HG03565 (cell line): ENCODE data around the gene NBPF6.
"Not testable (repeated sequence)": the region's sequence is repeated elsewhere in the genome, so short reads cannot be mapped to it uniquely, and the experiment has no call there.

ENCODE experiments used
- ATAC-seq: cut with Tn5 transposase; IDR thresholded peaks from one replicate; pipeline ENCODE4 v1.9.1; 2021; ENCODE audit warnings: mild to moderate bottlenecking, moderate library complexity; ENCODE audit not compliant: unreplicated experiment

The NBPF6 gene, protein sequence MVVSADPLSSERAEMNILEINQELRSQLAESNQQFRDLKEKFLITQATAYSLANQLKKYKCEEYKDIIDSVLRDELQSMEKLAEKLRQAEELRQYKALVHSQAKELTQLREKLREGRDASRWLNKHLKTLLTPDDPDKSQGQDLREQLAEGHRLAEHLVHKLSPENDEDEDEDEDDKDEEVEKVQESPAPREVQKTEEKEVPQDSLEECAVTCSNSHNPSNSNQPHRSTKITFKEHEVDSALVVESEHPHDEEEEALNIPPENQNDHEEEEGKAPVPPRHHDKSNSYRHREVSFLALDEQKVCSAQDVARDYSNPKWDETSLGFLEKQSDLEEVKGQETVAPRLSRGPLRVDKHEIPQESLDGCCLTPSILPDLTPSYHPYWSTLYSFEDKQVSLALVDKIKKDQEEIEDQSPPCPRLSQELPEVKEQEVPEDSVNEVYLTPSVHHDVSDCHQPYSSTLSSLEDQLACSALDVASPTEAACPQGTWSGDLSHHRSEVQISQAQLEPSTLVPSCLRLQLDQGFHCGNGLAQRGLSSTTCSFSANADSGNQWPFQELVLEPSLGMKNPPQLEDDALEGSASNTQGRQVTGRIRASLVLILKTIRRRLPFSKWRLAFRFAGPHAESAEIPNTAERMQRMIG

DNA sequence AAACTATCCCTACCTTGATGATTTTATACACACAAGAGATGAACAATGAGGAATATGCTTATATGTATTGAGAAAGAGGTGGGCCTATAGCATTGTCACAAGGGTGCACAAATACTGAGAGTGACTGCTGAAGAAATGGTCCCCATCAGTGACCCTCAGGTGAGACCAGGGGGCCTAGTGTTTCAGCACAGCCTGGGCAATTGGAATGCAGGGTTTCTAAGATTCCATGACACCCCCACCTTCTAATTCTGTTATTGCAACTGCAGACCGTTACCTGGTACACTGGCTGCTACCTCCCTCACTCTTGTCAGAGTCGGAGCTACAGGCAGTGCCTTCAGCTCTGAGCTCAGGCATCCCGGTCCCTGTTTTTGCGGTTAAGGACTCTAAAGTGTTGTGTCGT, at the start of gene NBPF6:
Gene NBPF6, plus strand, starts transcription at position 301 of the 400 bp plus-strand sequence. CDS start 259 bp downstream, outside the sequence.
- not testable (repeated sequence) for ATAC-seq

DNA sequence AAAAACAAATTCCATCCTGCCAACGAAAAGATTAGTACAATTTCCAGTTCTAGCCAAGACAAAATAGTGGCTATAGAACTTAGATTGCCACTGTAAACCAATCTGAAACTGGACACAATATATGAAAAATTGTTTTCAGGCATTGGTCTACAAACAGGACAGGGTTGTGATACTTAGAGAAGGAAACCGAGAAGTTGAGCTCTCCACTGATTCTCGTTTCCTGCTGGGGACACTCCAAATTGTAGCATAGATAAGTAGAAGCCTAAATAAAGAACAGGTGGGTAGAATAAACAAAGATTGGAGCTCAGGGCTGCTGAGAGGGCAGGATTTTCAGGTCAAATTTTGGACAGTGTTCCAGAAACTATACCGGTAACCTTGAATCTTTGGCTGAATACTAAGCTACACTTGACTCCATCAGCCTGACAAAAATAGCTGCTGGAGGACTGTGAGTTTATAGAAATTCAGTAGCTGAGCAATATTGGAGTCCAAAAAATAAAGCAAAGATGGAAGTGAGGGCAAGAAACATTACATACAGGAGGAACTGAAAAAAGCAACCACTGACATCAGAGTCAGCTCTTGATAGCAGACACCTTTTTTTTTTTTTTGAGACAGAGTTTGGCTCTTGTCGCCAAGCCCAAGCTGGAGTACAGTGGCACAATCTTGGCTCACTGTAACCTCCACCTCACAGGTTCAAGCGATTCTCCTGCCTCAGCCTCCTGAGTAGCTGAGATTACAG, 38.9 kb upstream of the NBPF6 start:
- ATAC-seq: not testable (repeated sequence)

DNA sequence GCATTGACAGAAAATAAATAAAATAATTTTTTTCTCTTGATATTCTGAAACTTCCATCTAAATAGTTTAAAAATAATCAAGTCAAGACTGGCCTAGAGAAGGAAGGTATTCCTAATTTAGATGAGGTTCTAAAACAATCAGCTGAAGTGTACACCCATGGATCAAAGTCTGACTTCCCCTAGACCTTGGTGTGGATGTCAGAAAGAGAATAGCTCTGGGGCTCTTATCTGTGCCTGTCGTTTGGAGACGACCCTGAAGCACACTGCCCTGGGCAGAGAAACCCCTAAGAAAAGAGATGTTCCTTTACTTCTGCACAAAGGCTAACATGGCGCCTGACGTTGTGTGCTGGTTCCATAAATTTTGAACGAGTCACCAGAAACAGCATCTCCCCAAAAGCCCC, 30.0 kb upstream of the NBPF6 start:
- not testable (repeated sequence) for ATAC-seq

DNA sequence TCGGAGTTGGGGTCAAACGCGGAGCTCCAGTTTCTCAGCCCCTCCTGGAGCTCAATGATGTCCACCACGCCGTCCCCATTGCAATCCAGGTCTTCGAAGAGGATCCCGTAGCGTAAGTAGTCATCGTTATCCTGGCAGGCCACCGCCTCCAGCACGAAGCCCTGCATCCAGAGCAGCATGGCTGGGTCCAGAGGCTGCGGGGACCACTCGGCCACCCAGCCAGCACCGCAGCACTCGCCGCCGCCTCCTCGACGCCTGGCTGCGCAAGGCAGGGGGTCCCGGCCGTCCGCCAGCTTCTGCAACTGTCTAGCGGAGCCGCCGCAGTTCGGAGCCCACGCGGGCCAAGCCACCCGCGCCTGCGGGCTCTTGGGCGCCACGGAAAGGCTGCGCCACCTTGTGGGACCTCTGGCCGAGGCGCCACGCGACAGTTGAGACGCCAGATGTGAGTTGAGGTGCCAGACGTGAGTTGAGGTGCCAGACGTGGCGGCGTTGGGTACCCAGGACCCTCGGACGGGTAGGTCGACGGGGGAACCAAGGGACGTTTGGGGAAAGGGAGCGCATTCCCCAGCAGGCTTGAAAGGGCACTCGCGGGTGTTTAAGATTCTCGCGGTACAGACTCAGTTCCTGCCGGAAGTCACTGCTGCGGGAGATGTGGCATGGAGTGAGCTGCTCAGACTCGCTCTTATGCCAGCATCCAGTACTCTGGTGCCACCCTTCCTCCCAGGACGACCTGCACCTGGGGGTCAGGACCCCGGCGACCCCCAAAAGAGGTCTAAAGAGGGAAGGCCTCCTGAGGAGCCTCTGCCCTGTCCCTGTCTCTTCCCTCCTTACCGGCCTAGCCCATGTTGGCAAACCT, 28.9 kb upstream of the NBPF6 start:
- not testable (repeated sequence) for ATAC-seq

DNA sequence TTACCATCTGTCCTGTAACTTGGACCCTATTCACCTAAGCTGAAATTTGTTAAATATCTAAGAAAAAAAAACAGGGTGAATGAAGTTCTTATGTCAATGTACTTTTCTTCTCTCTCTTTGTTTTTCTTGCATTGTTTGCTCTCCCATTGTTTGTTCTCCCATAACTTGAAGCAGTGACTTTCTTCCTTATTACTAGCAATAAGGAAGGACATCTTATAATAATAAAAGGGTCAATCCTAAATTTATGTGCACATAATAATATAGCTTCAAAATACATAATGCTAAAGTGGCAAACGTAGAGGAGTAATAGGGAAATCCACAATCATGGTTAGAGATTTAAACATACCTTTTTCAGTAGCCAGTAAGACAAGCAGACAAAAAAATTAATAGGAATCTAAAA, 23.3 kb upstream of the NBPF6 start:
- not testable (repeated sequence) for ATAC-seq

DNA sequence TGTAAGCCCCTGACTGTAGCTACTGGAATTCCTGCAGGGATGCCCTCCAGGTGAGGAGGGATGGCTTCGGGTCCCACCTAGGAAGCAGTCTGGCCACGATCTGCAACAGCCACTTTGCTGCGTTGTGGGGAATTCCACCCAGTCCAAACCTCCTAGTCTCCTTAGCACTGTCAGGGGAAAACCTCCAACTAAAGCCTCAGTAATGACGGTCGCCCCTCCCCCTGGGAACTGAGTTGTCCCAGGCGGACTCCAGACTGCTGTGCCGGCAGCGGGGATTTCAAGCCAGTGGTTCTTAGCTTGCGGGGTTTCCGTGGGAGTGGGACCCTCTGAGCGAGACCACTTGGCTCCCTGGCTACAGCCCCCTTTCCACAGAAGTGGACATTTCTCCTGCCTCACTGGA, 18.1 kb upstream of the NBPF6 start:
- not testable (repeated sequence) for ATAC-seq

DNA sequence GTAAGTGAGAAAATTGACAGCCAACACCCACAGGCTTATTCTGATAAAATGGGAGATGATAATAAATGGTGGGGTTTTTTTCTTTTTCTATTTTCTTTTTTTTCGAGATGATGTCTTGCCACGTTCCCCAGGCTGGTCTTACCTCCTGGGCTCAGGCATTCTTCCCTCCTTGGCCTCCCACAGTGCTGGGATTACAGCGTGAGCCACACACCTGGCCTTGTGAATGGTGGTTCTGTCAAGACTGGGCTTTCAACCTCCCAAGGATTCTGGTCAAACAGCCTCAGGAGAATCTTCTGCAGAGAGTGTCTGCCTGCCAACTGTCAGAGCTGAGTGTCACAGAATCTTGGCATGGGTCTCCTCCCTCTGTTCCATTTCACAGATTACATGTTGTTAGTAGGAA, 16.7 kb upstream of the NBPF6 start:
- not testable (repeated sequence) for ATAC-seq

DNA sequence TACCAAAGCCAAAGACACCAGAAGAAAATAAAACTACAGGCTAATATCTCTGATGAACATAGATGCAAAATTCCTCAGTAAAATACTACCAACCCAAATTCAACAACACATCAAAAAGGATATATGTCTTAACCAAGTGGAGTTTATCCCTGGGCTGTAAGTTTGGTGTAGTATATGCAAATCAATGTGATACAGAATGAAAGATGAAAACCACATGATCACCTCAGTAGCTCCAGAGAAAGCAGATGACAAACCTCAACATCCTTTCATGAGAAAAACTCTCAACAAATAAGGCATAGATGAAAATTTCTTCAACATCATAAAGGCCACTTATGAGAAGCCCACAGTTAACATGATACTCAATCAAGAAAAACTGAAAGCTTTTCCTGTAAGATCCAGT, 11.6 kb upstream of the NBPF6 start:
- ATAC-seq: peak; percentile 95

DNA sequence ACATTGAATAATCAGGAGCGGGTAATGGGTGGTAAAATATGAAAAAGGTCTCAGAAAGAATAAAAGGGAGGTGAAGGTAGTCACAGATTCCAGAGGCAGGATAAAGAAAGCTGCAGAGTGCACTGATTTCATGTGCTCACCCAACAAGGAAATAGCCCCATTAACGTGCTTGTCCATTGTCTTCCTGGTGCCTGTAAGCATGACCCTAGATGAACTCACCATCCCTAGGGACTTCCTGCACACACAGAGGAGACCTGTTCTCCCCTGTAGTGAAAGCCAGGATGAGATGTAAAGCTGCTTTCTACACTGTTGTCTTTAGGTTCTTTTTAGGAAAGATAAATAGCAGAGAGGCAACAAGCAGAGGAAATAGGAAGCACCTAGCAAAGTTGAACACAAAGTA, 4.4 kb downstream of the NBPF6 start:
- ATAC-seq: not testable (repeated sequence)

DNA sequence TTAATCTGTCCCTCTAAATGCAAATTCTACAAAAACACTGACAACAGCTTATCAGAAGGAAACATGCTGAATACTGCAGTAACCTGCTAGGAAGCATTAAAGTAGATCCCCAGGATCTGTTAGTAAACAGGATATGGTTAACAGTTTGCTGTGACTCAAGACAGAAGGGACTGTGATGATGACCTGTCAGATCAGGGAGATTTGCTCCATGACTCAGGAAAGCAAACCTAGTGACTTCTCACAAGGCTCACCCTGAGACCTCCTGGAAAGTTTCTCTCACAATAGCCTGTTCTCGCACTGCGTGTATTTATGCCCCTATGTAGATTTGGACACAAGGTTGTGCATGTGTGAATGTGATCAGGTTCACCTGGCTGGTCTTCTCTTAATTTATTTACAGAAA, 8.5 kb downstream of the NBPF6 start:
- ATAC-seq: not testable (repeated sequence)

DNA sequence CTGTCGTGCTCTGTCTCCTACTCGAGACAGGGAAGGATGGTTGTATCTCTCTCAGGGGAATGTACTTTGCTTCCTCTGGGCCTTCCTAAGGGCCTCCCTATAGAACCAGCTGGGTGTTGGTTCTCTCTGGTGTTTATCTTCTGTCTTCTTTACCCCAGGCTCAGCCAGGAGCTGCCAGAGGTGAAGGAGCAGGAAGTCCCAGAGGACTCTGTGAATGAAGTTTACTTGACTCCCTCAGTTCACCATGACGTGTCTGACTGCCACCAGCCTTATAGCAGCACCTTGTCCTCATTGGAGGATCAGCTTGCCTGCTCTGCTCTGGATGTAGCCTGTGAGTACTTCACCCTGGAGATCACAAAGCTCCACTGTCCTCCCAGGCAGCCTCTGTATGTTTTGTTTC, 11.6 kb downstream of the NBPF6 start:
- ATAC-seq: not testable (repeated sequence)

DNA sequence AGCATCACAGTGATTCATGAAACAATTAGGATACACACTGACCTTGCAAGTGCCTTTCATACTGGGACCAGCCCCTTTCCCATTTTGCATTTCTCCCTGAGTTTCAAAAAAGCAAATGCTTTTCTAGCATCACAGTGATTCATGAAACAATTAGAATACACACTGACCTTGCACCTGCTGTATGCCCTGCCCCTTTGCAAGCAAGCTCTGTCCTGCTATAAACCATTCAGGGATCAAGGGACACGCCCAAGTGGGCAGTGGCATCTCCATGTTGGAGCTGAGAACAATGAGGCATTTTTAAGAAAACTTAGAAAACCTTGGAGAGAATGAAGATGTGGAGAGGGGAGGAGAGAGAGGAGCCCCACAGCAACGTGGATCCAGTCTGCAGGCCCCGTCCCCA, 13.8 kb downstream of the NBPF6 start:
- ATAC-seq: not testable (repeated sequence)

DNA sequence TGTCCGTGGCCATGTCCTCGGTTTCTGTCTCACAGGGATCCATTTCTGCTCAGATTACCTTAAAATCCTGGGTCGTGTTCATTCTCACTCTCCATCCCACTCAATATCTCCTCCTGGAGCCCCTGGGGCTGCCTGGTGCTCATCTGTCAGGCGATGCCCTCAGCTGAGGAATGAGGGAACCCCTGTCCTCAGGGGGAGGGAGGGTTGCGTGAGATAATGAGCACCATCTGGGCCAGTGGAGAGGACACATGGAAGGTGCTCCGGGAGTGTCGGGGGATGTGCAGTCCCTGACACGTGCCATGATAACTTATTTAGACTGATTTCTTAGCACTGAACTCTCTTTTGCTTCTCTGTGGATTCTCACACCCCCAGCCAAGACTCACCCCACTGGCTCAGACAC, 16.0 kb downstream of the NBPF6 start:
- ATAC-seq: not testable (repeated sequence)

DNA sequence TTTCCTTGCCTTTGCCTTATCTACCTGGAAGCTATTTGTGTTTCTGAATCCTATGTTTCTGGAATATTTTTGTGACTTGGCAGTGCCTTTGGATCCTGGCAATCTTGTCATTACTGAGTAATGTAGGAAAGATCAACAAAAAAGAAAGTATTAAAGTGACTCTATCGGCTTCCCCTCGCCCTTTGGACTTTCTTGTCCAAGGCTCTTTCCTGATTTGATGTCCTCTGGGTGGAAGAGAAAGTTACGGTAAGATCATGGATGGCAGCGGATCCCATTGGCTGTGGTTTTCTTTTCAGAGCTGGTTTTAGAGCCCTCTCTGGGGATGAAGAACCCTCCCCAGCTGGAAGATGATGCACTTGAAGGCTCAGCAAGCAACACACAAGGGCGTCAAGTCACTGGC, 17.0 kb downstream of the NBPF6 start:
- not testable (repeated sequence) for ATAC-seq

DNA sequence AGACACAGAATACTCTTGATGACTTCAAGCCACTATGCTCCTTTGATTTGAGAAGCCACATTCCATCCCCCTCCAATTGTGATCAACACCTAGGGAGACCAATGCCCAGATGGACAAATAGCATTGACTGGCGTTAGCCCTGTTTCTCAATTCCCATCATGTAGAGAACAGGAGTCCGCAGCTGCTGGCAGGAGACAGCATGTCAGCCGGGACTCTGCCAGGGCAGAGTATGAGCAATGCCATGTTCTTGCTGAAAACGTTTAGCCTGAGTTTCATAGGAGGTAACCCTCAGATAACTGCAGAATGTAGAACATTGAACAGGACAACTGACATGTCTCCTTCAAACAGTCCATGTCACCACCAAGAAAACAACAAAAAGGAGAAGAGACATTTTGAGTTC, 20.6 kb downstream of the NBPF6 start:
- ATAC-seq: not testable (repeated sequence)

DNA sequence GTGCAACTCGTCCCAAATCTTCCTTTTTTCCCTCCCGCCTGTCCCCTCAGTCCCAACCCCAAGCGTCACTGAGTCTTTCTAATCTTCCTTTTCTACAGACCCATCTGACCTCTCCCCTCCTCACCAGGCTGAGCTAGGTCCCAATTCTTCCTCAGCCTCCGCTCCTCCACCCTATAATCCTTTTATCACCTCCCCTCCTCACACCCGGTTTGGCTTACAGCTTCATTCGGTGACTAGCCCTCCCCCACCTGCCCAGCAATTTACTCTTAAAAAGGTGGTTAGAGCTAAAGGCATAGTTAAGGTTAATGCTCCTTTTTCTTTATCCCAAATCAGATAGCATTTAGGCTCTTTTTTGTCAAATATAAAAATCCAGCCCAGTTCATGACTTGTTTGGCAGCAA, 24.4 kb downstream of the NBPF6 start:
- not testable (repeated sequence) for ATAC-seq

DNA sequence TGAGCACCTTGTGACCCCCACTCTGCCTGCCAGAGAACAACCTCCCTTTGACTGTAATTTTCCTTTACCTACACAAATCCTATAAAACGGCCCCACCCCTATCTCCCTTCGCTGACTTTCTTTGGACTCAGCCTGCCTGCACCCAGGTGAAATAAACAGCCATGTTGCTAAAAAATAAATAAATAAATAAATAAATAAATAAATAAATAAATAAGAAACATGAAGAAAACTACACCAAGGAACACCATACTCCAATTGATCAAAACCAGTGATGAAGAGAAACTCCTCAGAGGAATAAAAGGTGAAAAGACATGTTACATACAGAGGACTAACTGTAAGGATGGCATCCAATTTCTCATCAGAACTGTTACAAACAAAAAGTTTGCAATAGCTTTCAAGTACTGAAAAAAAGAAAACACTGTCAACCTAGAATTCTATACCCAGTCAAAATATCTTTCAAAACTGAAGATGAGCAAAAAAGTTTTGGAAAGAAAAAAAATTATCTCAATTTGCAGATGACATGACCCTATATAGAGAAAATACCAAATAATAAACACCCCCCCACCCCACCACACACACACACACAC, 28.4 kb downstream of the NBPF6 start:
- no peak for ATAC-seq

DNA sequence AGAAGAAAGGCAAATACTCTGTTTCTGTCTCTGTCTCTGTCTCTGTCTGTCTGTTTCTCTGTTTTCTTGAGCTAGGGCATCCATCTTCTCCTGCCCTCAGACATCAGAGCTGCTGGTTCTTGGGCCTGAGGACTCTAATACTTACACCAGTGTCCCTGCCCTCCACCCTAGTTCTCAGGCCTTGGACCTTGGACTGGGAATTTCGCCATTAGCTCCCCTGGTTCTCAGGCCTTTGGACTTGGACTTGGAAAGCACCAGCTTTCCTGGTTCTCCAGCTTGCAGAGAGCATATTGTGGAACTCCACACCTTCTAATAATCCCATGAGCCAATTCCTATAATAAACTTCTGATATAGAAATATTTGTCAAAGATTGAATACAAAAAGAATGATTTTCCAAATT, 32.6 kb downstream of the NBPF6 start:
- no peak for ATAC-seq

DNA sequence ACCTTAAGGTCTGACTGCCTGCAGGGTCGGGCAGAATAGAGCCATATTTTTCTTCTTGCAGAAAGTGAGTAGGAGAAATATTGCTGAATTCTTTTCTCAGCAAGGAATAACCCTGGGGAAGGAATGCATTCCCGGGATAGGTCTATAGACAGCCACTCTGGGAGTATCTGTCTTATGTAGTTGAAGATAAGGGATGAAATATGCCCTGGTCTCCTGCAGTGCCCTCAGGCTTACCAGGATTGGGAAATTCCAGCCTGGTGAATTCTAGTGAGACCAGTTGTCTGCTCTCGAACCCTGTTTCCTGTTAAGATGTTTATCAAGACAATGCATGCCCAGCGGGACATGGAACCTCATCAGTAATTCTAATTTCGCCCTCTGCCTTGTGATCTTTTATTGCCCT, 35.8 kb downstream of the NBPF6 start:
- ATAC-seq: not testable (repeated sequence)

DNA sequence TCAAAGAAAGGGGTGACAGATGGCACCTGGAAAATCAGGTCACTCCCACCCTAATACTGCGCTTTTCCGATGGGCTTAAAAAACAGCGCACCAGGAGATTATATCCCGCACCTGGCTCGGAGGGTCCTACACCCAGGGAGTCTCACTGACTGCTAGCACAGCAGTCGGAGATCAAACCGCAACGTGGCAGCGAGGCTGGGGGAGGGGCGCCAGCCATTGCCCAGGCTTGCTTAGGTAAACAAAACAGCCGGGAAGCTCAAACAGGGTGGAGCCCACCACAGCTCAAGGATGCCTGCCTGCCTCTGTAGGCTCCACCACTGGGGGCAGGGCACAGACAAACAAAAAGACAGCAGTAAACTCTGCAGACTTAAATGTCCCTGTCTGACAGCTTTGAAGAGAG, 36.6 kb downstream of the NBPF6 start:
- ATAC-seq: not testable (repeated sequence)
